Measurements from ENCODE around the gene WDR5B.
A peak's percentile ranks its signal among the peaks of the same experiment; 100 is the strongest.
"Not testable (repeated sequence)": the region's sequence is repeated elsewhere in the genome, so short reads cannot be mapped to it uniquely, and the experiment has no call there.

WDR5B gene

GRCh38 chr3:122415762-122416654 lies at the start of gene WDR5B:
Gene WDR5B (minus strand): TSS chr3:122416062. CDS start chr3:122415528, 534 bp downstream.
- H3K4me3 Mint-ChIP-seq, result peak within 1 kb of the TSS; percentile 96
- peak within 1 kb of the TSS; percentile 98 for H3K27ac Mint-ChIP-seq (ENCODE audit: low read depth)
- no peaks in the 10 kb centered on the region for H3K27me3 Mint-ChIP-seq
- H3K9me3 Mint-ChIP-seq, result no peaks in the 10 kb centered on the region
- H3K4me1 Mint-ChIP-seq, result peaks cover 48% of the 10 kb centered on the region
- H3K36me3 Mint-ChIP-seq (ENCODE audit: insufficient read depth), result peaks cover 36% of the 10 kb centered on the region
- ATAC-seq (replicated peaks; ENCODE audit: extremely low read depth, poor library complexity, severe bottlenecking), result peak; percentile 90
- peak; percentile 98 to 99 for DNase-seq (ENCODE audit: low spot score in 2 of 2)

DNA sequence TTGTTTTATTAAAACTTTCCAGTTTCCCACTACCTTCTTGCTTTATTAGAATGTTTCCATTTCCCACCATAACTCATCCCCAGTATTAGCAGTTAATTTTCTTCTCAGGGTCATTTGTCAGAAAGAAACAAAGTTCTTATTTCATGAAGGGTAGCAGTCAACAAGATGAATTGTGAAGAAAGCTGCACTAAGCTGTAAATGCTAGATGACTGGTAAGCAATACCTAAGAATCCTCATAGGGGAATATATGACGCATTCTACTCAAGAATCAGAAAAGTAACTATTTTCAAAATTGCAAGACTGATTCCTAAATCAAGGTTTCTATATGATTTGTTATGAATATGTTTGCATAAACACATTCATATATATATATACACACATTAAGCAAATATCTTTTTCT lies 48.8 kb upstream of the WDR5B start:
- Mint-ChIP-seq H3K4me1 (peaks cover 26% of the 10 kb centered on the region), H3K4me3 (no peak overlapping the region), H3K27me3 (no peaks in the 10 kb centered on the region), H3K36me3 (ENCODE audit: insufficient read depth) (peaks cover 43% of the 10 kb centered on the region), H3K9me3 (no peaks in the 10 kb centered on the region), H3K27ac (ENCODE audit: low read depth) (no peak overlapping the region)
- ATAC-seq (replicated peaks; ENCODE audit: extremely low read depth, poor library complexity, severe bottlenecking) (no peak), DNase-seq (ENCODE audit: low spot score in 2 of 2) (no peak)

GRCh38 chr3:122462406-122462805 lies 46.5 kb upstream of the WDR5B start:
- Mint-ChIP-seq H3K27ac (ENCODE audit: low read depth) (peak overlapping the region; percentile 6), H3K4me1 (peaks cover 3% of the 10 kb centered on the region), H3K36me3 (ENCODE audit: insufficient read depth) (peaks cover 51% of the 10 kb centered on the region), H3K9me3 (no peaks in the 10 kb centered on the region), H3K4me3 (no peak overlapping the region), H3K27me3 (no peaks in the 10 kb centered on the region)
- ATAC-seq (replicated peaks; ENCODE audit: extremely low read depth, poor library complexity, severe bottlenecking) (no peak), DNase-seq (ENCODE audit: low spot score in 2 of 2) (no peak)

- ATAC-seq (replicated peaks; ENCODE audit: extremely low read depth, poor library complexity, severe bottlenecking) (no peak), DNase-seq (ENCODE audit: low spot score in 2 of 2) (no peak)
- peak overlapping the region; percentile 6 for H3K27ac Mint-ChIP-seq (ENCODE audit: low read depth)
- no peaks in the 10 kb centered on the region for H3K4me1 Mint-ChIP-seq
- H3K9me3 Mint-ChIP-seq, result no peaks in the 10 kb centered on the region
- H3K36me3 Mint-ChIP-seq (ENCODE audit: insufficient read depth), result peaks cover 50% of the 10 kb centered on the region
- no peaks in the 10 kb centered on the region for H3K27me3 Mint-ChIP-seq
- no peak overlapping the region for H3K4me3 Mint-ChIP-seq
These were observed 45.9 kb upstream of the WDR5B start for GRCh38 chr3:122461806-122462205.

GRCh38 chr3:122458992-122459391 lies 43.1 kb upstream of the WDR5B start:
- Mint-ChIP-seq H3K36me3 (ENCODE audit: insufficient read depth) (peaks cover 48% of the 10 kb centered on the region), H3K27ac (ENCODE audit: low read depth) (peak overlapping the region; percentile 39), H3K9me3 (no peaks in the 10 kb centered on the region), H3K27me3 (no peaks in the 10 kb centered on the region), H3K4me1 (peaks cover 4% of the 10 kb centered on the region), H3K4me3 (no peak overlapping the region)
- no peak for DNase-seq (ENCODE audit: low spot score in 2 of 2)
- no peak for ATAC-seq (replicated peaks; ENCODE audit: extremely low read depth, poor library complexity, severe bottlenecking)

GRCh38 chr3:122457706-122458105 lies 41.8 kb upstream of the WDR5B start:
- no peak for ATAC-seq (replicated peaks; ENCODE audit: extremely low read depth, poor library complexity, severe bottlenecking)
- Mint-ChIP-seq H3K27ac (ENCODE audit: low read depth) (no peak overlapping the region), H3K9me3 (no peaks in the 10 kb centered on the region), H3K4me3 (no peak overlapping the region), H3K27me3 (no peaks in the 10 kb centered on the region), H3K36me3 (ENCODE audit: insufficient read depth) (peaks cover 47% of the 10 kb centered on the region), H3K4me1 (peaks cover 4% of the 10 kb centered on the region)
- DNase-seq (ENCODE audit: low spot score in 2 of 2), result no peak

- Mint-ChIP-seq H3K27ac (ENCODE audit: low read depth) (no peak overlapping the region), H3K27me3 (no peaks in the 10 kb centered on the region), H3K36me3 (ENCODE audit: insufficient read depth) (peaks cover 42% of the 10 kb centered on the region), H3K4me1 (peaks cover 4% of the 10 kb centered on the region), H3K9me3 (no peaks in the 10 kb centered on the region), H3K4me3 (no peak overlapping the region)
- ATAC-seq (replicated peaks; ENCODE audit: extremely low read depth, poor library complexity, severe bottlenecking) (no peak), DNase-seq (ENCODE audit: low spot score in 2 of 2) (no peak)
These were observed 40.2 kb upstream of the WDR5B start for GRCh38 chr3:122456074-122456473.

- no peak for DNase-seq (ENCODE audit: low spot score in 2 of 2)
- Mint-ChIP-seq H3K4me1 (peaks cover 21% of the 10 kb centered on the region), H3K36me3 (ENCODE audit: insufficient read depth) (peaks cover 64% of the 10 kb centered on the region), H3K27me3 (no peaks in the 10 kb centered on the region), H3K9me3 (no peaks in the 10 kb centered on the region), H3K27ac (ENCODE audit: low read depth) (no peak overlapping the region), H3K4me3 (no peak overlapping the region)
- ATAC-seq (replicated peaks; ENCODE audit: extremely low read depth, poor library complexity, severe bottlenecking), result no peak
These were observed 35.5 kb upstream of the WDR5B start for GRCh38 chr3:122451371-122451770.

GRCh38 chr3:122448218-122448617 lies 32.4 kb upstream of the WDR5B start:
- ATAC-seq (replicated peaks; ENCODE audit: extremely low read depth, poor library complexity, severe bottlenecking); DNase-seq (ENCODE audit: low spot score in 2 of 2); H3K27me3 Mint-ChIP-seq; H3K27ac Mint-ChIP-seq (ENCODE audit: low read depth); H3K9me3 Mint-ChIP-seq; H3K4me3 Mint-ChIP-seq: not testable (repeated sequence)
- Mint-ChIP-seq H3K4me1 (peaks cover 24% of the 10 kb centered on the region), H3K36me3 (ENCODE audit: insufficient read depth) (peaks cover 61% of the 10 kb centered on the region)

DNA sequence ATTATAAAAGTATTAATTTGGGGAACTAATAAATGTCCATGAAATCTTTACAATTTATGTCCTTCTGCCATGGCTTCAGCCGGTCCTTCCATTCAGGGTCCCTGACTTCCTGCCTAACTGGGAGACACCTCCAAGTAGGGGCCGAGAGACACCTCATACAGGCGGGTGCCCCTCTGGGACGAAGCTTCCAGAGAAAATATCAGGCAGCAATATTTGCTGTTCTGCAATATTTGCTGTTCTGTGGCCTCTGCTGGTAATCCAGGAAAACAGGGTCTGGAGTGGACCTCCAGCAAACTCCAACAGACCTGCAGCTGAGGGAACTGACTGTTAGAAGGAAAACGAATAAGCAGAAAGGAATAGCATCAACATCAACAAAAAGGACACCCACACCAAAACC lies 28.6 kb upstream of the WDR5B start:
- not testable (repeated sequence) for H3K4me3 Mint-ChIP-seq; H3K9me3 Mint-ChIP-seq; DNase-seq (ENCODE audit: low spot score in 2 of 2); H3K27me3 Mint-ChIP-seq; ATAC-seq (replicated peaks; ENCODE audit: extremely low read depth, poor library complexity, severe bottlenecking); H3K27ac Mint-ChIP-seq (ENCODE audit: low read depth)
- Mint-ChIP-seq H3K4me1 (peaks cover 24% of the 10 kb centered on the region), H3K36me3 (ENCODE audit: insufficient read depth) (peaks cover 66% of the 10 kb centered on the region)

DNA sequence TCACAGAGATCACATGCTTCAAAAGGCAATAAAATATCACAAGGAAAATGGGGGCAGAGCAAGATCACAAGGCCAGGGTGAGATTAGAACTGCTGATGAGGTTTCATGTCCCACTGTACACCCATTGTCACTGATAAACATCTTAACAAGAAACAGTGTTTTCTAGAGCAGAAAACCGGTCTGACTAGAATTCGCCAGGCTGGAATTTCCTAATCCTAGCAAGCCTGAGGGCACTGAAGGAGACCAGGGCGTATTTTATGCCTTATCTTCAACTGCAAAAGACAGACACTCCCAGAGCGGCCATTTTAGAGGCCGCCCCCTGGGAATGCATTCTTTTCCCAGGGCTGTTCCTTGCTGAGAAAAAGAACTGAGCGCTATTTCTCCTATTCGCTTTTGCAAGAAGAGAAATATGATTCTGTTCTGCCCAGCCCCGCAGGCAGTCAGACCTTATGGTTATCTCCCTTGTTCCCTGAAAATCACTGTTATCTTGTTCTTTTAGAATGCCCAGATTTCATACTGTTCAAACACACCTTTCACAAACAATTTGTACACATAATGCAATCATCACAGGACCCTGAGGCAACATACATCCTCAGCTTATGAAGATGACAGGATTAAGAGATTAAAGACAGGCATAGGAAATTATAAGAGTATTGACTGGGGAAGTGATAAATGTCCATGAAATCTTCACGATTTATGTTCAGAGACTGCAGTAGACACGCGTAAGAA lies 28.1 kb upstream of the WDR5B start:
- ATAC-seq (replicated peaks; ENCODE audit: extremely low read depth, poor library complexity, severe bottlenecking); H3K9me3 Mint-ChIP-seq; H3K27me3 Mint-ChIP-seq; H3K27ac Mint-ChIP-seq (ENCODE audit: low read depth); H3K4me3 Mint-ChIP-seq; DNase-seq (ENCODE audit: low spot score in 2 of 2): not testable (repeated sequence)
- H3K4me1 Mint-ChIP-seq, result peaks cover 21% of the 10 kb centered on the region
- peaks cover 60% of the 10 kb centered on the region for H3K36me3 Mint-ChIP-seq (ENCODE audit: insufficient read depth)

GRCh38 chr3:122443090-122443489 lies 27.2 kb upstream of the WDR5B start:
- no peaks in the 10 kb centered on the region for H3K9me3 Mint-ChIP-seq
- H3K4me3 Mint-ChIP-seq, result no peak overlapping the region
- no peak overlapping the region for H3K27ac Mint-ChIP-seq (ENCODE audit: low read depth)
- peaks cover 19% of the 10 kb centered on the region for H3K4me1 Mint-ChIP-seq
- H3K36me3 Mint-ChIP-seq (ENCODE audit: insufficient read depth), result peaks cover 55% of the 10 kb centered on the region
- no peak for DNase-seq (ENCODE audit: low spot score in 2 of 2)
- H3K27me3 Mint-ChIP-seq, result no peaks in the 10 kb centered on the region
- ATAC-seq (replicated peaks; ENCODE audit: extremely low read depth, poor library complexity, severe bottlenecking), result no peak

DNA sequence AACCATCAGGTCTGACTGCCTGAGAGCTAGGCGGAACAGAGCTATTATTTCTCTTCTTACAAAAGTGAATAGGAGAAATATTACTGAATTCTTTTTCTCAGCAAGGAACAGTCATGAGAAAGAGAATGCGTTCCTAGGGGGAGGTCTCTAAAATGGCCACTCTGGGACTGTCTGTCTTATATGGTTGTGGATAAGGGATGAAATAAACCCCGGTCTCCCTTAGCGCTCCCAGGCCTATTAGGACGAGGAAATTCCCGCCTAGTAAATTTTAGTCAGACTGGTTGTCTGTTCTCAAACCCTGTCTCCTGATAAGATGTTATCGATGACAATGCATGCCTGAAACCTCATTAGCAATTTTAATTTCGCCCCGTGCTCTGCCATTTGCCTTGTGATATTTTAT lies 20.1 kb upstream of the WDR5B start:
- H3K27me3 Mint-ChIP-seq, result no peaks in the 10 kb centered on the region
- DNase-seq (ENCODE audit: low spot score in 2 of 2) (no peak), ATAC-seq (replicated peaks; ENCODE audit: extremely low read depth, poor library complexity, severe bottlenecking) (no peak)
- H3K4me1 Mint-ChIP-seq, result peaks cover 1% of the 10 kb centered on the region
- H3K27ac Mint-ChIP-seq (ENCODE audit: low read depth), result no peak overlapping the region
- H3K4me3 Mint-ChIP-seq, result no peak overlapping the region
- H3K9me3 Mint-ChIP-seq, result peaks cover 5% of the 10 kb centered on the region
- peaks cover 30% of the 10 kb centered on the region for H3K36me3 Mint-ChIP-seq (ENCODE audit: insufficient read depth)
